ENCODE measurements around the gene HPX. TPM values are rescaled to one million over a fixed set of nuclear protein-coding genes. Genes with fewer than 3 reads are reported as not detected.
A peak's percentile ranks its signal among the peaks of the same experiment; 100 is the strongest.

The HPX gene
- total and polyA plus RNA-seq, 2 of the 13 experiments (the other 11 are each of a cell fraction or from before 2014, with no cell fraction given) = 9.2 to 57.4 TPM

DNA sequence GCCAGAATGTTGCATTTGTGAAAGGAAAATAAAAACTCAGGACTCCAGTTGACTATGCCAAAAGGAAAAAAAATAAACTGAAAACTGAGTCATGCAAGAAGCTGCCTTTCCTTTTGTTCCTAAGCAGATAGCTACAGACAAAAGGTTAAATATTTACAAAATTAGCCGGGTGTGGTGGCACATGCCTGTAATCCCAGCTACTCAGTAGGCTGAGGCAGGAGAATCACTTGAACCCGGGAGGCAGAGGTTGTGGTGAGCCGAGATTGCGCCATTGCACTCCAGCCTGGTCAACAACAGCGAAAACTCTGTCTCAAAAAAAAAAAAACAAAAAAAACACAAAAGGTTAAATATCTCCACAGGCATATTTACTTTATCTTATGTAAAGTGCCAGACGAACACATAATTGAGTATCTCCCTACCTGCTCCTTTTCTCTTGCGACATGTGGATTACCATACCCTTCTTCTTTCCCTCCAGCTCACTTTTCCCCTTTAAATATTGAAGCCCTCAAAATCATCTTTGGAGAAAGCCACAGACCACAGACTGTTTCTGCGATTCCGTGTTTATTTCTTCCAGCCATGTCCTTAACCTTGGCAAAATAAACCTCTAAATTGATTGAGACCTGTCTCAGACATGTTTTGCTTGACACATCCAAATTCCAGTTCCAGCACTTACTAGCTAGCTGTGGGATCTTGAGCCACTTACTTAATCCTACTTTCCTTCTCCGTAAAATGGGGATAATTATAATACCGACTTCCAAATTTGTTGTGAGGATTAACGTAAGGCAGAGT lies 52.8 kb downstream of the HPX start (continued):
- TF ChIP-seq, protein P1, sequence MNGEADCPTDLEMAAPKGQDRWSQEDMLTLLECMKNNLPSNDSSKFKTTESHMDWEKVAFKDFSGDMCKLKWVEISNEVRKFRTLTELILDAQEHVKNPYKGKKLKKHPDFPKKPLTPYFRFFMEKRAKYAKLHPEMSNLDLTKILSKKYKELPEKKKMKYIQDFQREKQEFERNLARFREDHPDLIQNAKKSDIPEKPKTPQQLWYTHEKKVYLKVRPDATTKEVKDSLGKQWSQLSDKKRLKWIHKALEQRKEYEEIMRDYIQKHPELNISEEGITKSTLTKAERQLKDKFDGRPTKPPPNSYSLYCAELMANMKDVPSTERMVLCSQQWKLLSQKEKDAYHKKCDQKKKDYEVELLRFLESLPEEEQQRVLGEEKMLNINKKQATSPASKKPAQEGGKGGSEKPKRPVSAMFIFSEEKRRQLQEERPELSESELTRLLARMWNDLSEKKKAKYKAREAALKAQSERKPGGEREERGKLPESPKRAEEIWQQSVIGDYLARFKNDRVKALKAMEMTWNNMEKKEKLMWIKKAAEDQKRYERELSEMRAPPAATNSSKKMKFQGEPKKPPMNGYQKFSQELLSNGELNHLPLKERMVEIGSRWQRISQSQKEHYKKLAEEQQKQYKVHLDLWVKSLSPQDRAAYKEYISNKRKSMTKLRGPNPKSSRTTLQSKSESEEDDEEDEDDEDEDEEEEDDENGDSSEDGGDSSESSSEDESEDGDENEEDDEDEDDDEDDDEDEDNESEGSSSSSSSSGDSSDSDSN (CRISPR knock-in tag; IDR thresholded peaks at IDR 0.05) = no peak
- TF ChIP-seq PRDM4 (CRISPR knock-in tag; IDR thresholded peaks at IDR 0.05; ENCODE audit: borderline replicate concordance) = no peak
- TF ChIP-seq ZNF20 (CRISPR knock-in tag; IDR thresholded peaks at IDR 0.05) = no peak
- TF ChIP-seq RCOR2 (CRISPR knock-in tag; IDR thresholded peaks at IDR 0.05) = no peak
- TF ChIP-seq ZNF232 (CRISPR knock-in tag; IDR thresholded peaks at IDR 0.05; ENCODE audit: borderline replicate concordance) = no peak
- no peak; the same call in 1 of the 2 replicates for TF ChIP-seq ZMYM4 (CRISPR knock-in tag; IDR thresholded peaks at IDR 0.05)
- no peak for TF ChIP-seq GTF2F1 (IDR thresholded peaks at IDR 0.05; ENCODE audit: low read length)
- TF ChIP-seq ZBTB42 (CRISPR knock-in tag; IDR thresholded peaks at IDR 0.05) = no peak
- TF ChIP-seq ZNF556 (CRISPR knock-in tag; IDR thresholded peaks at IDR 0.05; ENCODE audit: borderline replicate concordance) = no peak
- no peak for TF ChIP-seq ZNF550 (CRISPR knock-in tag; IDR thresholded peaks at IDR 0.05; ENCODE audit: borderline replicate concordance)
- TF ChIP-seq MTF2 (CRISPR knock-in tag; IDR thresholded peaks at IDR 0.05; ENCODE audit: borderline replicate concordance) = no peak
- TF ChIP-seq MED1 (CRISPR knock-in tag; IDR thresholded peaks at IDR 0.05) = 0 out of 2 replicates have a peak, but pooled peaks have one; percentile 19
- TF ChIP-seq RFXAP (CRISPR knock-in tag; IDR thresholded peaks at IDR 0.05; ENCODE audit: borderline replicate concordance) = no peak
- no peak for TF ChIP-seq GLMP (CRISPR knock-in tag; IDR thresholded peaks at IDR 0.05; ENCODE audit: borderline replicate concordance)
- no peak for TF ChIP-seq ZNF598 (CRISPR knock-in tag; IDR thresholded peaks at IDR 0.05; ENCODE audit: borderline replicate concordance)
- no peak for TF ChIP-seq MZF1 (CRISPR knock-in tag; IDR thresholded peaks at IDR 0.05; ENCODE audit: borderline replicate concordance)
- no peak for TF ChIP-seq PAWR (CRISPR knock-in tag; IDR thresholded peaks at IDR 0.05; ENCODE audit: borderline replicate concordance)
- no peak for TF ChIP-seq SALL2 (CRISPR knock-in tag; IDR thresholded peaks at IDR 0.05)
- no peak for TF ChIP-seq ZNF18 (CRISPR knock-in tag; IDR thresholded peaks at IDR 0.05; ENCODE audit: insufficient replicate concordance)
- TF ChIP-seq NFE2L1 (CRISPR knock-in tag; IDR thresholded peaks at IDR 0.05; ENCODE audit: borderline replicate concordance) = no peak
- TF ChIP-seq, protein P2, sequence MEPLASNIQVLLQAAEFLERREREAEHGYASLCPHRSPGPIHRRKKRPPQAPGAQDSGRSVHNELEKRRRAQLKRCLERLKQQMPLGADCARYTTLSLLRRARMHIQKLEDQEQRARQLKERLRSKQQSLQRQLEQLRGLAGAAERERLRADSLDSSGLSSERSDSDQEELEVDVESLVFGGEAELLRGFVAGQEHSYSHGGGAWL (CRISPR knock-in tag; IDR thresholded peaks at IDR 0.05) = no peak
- no peak for TF ChIP-seq ZNF674 (CRISPR knock-in tag; IDR thresholded peaks at IDR 0.05; ENCODE audit: low read depth)

Measured in HepG2 (cell line).